HG02885 (cell line): ENCODE measurements around the gene KDM4B.

Source experiments
- ATAC-seq: cut with Tn5 transposase; IDR thresholded peaks from one replicate; pipeline ENCODE4 v1.9.1; 2021; ENCODE audit warnings: mild to moderate bottlenecking; ENCODE audit not compliant: unreplicated experiment, poor library complexity

KDM4B gene

DNA sequence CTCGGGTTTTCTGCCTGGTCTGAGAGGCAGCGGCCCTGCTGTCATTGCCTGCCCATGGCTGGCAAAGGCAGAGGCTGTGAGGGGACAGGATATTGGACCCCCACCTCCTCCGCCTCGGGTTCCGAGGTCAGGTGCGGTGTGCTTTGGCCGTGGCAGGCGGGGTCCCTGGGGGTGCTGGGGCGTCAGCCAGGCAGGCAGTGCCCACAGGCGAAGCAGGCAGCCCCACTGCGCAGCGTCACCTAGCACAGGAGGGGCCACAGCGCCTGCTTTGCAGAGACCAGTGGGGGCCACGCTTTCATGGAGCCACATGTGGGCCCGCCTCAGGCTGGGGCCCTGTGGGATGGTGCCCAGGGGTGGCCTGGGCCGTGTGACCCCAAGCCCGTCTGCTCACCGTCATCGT is 96.0 kb downstream of the KDM4B start:
- no peak for ATAC-seq

GRCh38 chr19:5065663-5066093 is 96.8 kb downstream of the KDM4B start:
- no peak for ATAC-seq

DNA sequence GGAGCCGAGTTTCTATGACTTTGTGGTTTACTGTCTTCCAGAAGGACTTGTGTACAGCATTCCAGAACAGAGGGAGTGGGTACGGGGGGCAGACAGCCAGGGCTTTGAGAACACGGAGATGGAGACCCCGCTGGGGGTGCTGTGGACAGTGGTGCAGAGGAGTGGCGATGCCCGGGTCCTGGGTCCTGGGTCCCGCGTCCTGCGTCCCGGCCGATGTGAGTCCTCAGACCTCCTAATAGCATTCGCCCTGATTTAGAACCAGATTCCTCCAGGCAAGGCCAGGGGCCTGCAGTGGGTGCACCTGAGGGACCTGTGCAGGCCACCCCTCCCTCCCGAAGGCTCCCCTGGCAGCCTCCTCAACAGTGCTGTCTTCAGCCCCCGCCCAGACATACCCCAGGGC is 97.9 kb downstream of the KDM4B start:
- ATAC-seq, result no peak

DNA sequence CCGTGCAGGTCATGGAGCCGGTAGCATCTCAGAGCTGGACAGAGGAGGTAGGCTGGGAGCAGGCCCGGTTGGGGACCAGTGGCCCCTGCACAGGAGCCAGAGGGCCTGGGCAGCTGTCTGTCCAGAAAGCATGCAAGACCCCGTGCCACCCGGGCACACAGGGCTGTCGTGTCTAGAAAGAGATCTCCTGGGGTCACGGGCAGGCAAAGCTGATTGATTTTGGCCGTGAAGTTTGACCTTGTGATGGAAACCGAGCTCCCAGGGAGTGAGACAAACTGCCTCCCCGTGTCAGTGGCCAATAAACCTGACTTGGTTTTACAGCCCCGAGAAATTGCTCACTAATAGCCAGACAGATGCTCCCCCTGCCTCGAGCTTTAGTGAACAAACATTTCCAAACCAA is 98.8 kb downstream of the KDM4B start:
- no peak for ATAC-seq

- ATAC-seq, result no peak
Observed at GRCh38 chr19:5068233-5069072, 99.5 kb downstream of the KDM4B start.

- ATAC-seq, result no peak
Observed at GRCh38 chr19:5070331-5070730, 101.4 kb downstream of the KDM4B start.

GRCh38 chr19:5070930-5071329 is 102.0 kb downstream of the KDM4B start:
- ATAC-seq, result no peak

GRCh38 chr19:5071579-5071978 is 102.7 kb downstream of the KDM4B start:
- ATAC-seq, result no peak

- ATAC-seq, result no peak
Observed at GRCh38 chr19:5072115-5072514, 103.2 kb downstream of the KDM4B start.

GRCh38 chr19:5073153-5073844 is 104.4 kb downstream of the KDM4B start:
- no peak for ATAC-seq

- no peak for ATAC-seq
Observed at GRCh38 chr19:5074407-5074806, 105.5 kb downstream of the KDM4B start.

- ATAC-seq, result no peak
Observed at GRCh38 chr19:5074830-5075394, 106.0 kb downstream of the KDM4B start.

- ATAC-seq, result no peak
Observed at GRCh38 chr19:5075597-5075996, 106.7 kb downstream of the KDM4B start.

GRCh38 chr19:5076440-5077208 is 107.7 kb downstream of the KDM4B start:
- ATAC-seq, result no peak

DNA sequence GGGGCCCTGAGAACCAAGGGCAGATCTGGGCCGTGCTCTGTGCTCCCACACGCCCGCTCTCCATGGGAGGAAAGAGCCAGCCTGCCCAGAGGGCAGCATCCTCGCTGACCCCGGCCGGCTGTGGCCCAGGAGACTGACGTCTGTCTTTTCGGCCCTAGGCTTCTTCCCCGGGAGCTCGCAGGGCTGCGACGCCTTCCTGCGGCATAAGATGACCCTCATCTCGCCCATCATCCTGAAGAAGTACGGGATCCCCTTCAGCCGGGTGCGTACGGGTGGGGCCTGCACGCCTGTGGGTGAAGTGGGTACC is 108.2 kb downstream of the KDM4B start:
- no peak for ATAC-seq

DNA sequence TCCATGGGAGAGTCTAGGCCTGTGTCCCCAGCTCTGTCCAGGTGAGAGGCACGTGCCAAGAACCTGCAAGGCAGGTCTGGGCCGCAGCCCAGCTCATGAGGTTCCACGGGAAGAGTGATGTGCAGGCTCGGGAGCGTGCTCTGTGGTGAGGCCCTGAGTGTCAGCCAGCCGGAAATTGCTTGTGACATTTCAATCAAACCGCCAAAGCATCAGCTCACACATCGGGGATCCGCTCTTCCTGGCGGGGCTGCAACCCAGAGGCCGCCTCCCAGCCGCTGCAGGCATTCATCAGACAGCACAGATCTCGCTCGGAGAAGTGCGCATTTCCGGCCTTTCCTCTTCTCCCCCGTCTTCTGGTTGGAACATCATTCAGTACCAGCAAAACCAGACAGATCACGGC is 109.3 kb downstream of the KDM4B start:
- no peak for ATAC-seq

- no peak for ATAC-seq
Observed at GRCh38 chr19:5078666-5079065, 109.8 kb downstream of the KDM4B start.

DNA sequence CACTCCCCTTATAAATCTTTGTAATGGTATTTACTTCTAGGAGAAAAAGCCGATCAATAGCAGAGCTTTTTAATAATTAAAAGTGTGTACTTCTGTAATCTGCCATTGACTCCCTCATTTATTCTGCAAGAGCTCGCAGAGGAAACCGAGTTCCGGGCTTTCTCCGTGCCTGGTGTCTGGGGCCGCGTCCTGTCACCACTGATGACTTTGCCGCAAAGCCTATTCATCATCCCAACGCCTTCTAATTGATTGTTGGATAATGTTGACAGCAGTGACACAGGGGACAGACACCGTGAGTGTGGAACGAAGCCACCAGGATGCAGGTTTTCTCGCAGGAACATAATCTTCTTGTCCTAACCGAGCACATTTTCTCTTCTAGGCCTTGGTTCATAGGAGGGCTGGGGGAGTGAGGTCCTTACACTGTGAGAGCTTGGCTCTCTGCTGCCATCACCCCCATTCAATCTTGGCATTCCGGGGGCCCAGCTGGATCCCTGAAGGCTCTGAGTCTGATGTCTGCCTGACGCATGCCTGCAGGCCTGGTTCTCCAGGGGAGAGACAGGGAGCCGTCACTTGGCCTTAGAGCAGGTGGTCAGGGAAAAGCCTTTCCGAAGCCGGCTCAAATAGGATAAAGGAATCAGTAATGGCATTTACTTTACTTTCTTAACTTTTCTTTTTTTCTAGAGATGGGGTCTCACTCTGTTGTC is 110.3 kb downstream of the KDM4B start:
- no peak for ATAC-seq

- ATAC-seq, result no peak
Observed at GRCh38 chr19:5080030-5080654, 111.2 kb downstream of the KDM4B start.

DNA sequence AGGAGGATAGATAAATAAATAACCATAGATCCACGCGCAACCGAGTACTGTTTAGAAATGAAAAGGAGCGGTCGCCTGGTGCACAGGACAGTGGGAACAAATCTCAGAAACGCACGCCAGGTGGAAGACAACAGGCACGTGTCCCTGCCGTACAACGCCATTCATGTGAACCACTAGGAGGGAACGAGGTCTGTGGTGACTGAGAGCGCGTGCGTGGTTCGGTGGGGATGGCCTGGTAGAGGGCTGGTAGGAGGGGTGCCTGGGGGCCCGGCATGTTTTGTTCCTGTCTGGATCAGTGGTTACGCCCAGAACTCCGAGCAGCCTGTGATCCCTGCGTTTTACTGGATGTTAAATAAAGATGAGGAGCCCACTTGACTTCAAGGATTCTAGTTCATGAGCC is 111.9 kb downstream of the KDM4B start:
- ATAC-seq, result no peak
